Muscle of leg (tissue), 11 donors: ENCODE results near the gene TP53INP2. TPM values are rescaled to one million over a fixed set of nuclear protein-coding genes. Genes with fewer than 3 reads are reported as not detected.
"Not testable (repeated sequence)": the region's sequence is repeated elsewhere in the genome, so short reads cannot be mapped to it uniquely, and the experiment has no call there.

Source experiments
- DNase-seq: peaks from one replicate; pipeline ENCODE4 v3.0.0; 2013
- H3K27ac ChIP-seq: one replicate; pipeline ENCODE4 v1.5.1; 2013; ENCODE audit warnings: mild to moderate bottlenecking, low read length, control low read depth
- H3K27me3 ChIP-seq: one replicate; pipeline ENCODE4 v1.6.1; 2013; ENCODE audit warnings: low read length; ENCODE audit not compliant: control insufficient read depth, insufficient read depth
- H3K36me3 ChIP-seq: one replicate; pipeline ENCODE4 v1.6.1; 2013; ENCODE audit warnings: low read length; ENCODE audit not compliant: control insufficient read depth, insufficient read depth
- H3K4me1 ChIP-seq: one replicate; pipeline ENCODE4 v1.6.1; 2013; ENCODE audit warnings: low read length; ENCODE audit not compliant: control insufficient read depth, insufficient read depth
- H3K4me3 ChIP-seq: one replicate; pipeline ENCODE4 v1.5.1; 2013; ENCODE audit warnings: low read length, control low read depth
- H3K9me3 ChIP-seq: replicated peaks from 2 replicates; pipeline ENCODE4 v1.6.1; 2013; ENCODE audit warnings: low read depth, low read length; ENCODE audit not compliant: control insufficient read depth
- WGBS: methylation state at CpG from one replicate; pipeline ENCODE4 v1.1.5; 2013; ENCODE audit warnings: missing lambda C conversion rate; ENCODE audit not compliant: insufficient coverage; 5-methylcytosine and 5-hydroxymethylcytosine counted together
- polyA plus RNA-seq, 8 donors: library from polyadenylated mRNA; unstranded; fragments of 120-200 nt; gene quantifications; one replicate each; pipeline versions ENCODE4 v1.2.1 to v1.2.3, GENCODE V29; 2013; ENCODE audit warnings: inconsistent platforms in 1 of 8, low replicate concordance in 1 of 8; ENCODE audit not compliant: insufficient read length in 8 of 8, insufficient read depth in 1 of 8
- total RNA-seq: library from RNA; stranded (reverse); fragments of 120-200 nt; gene quantifications from one replicate; pipeline ENCODE4 v1.2.4, GENCODE V29; 2013

The TP53INP2 gene
- total and polyA plus RNA-seq, 9 donors: 2.4 to 12.4 (median 9.8) TPM

DNA sequence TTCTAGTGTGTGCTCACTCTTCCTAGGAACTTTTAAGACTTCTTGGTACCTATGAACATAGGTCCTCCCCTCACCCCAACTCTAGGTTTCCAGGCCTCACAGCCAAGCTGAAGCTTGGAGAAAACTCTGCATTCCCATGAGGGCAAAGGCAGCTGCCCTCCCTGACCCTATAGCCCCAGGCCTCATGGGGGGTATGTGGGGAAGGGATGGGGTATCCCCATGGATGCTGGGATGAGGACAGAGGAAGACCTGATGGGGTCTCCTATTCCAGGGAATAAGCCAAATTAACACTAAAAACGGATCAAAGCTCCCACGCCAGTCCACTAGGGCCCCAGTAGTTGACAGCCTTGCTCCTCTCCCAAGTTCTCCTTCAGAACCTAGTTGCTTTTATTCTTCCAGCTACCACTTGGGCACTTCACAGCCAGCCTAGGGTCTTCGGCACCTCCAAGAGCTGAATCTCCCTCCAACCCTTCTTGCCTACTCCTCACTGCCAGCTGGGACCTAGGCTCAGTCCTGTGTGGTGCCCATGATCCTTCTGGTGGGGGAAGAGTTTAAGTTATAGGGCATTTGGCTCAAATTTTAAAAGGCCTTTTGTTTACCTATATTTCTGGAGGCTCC is 7.8 kb downstream of the TP53INP2 start:
- Histone ChIP-seq H3K4me1 (peaks cover 14% of the 10 kb centered on the region), H3K27ac (no peak overlapping the region)
- no peak for DNase-seq

DNA sequence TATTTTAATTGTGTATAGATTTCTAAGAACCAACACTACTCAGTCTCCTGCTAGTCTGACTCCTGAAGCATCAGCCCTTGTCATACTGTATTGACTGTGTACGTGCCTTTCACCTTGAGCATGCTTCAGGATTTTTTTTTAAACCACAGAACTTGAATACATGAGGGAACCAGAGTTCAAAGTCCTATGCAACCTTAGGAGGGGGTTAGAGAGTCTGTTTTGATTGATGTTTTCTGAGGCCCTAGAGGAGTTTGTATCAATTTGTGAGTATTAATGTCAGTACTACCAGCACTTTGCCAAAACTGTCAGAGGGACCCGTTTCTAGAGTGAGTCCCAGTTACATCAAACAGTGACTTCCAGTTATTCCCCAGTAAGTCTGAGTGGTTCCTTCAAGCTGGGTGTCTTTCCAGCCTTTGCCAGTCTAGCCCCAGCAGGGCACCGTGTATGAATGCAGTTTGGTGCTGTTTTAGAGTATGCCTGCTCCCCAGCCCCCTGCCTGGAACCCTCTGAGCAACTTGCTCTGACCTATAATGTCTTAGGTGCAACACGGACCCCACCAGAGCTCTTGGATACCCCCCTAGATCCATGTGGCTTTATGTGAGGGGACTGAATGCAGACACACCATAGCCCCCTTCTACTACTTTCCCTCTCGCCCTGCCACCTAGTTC is 8.5 kb downstream of the TP53INP2 start:
- H3K27ac ChIP-seq: no peak overlapping the region
- no peak for DNase-seq
- WGBS: no CpG with 5 or more reads among the region's 5 CpGs
- no peak overlapping the region for H3K4me3 ChIP-seq
- H3K27me3 ChIP-seq: no peaks in the 10 kb centered on the region
- H3K9me3 ChIP-seq: no peaks in the 10 kb centered on the region
- H3K4me1 ChIP-seq: peaks cover 14% of the 10 kb centered on the region
- H3K36me3 ChIP-seq: peaks cover 26% of the 10 kb centered on the region

More for the DNA sequence above, 7.8 kb downstream of the TP53INP2 start:
- Histone ChIP-seq H3K9me3 (no peaks in the 10 kb centered on the region), H3K27me3 (no peaks in the 10 kb centered on the region), H3K36me3 (peaks cover 26% of the 10 kb centered on the region), H3K4me3 (no peak overlapping the region)
- 100% methylated on average over 3 of the region's 3 CpGs for WGBS

- Histone ChIP-seq H3K4me3 (no peak overlapping the region), H3K36me3 (peaks cover 26% of the 10 kb centered on the region), H3K27me3 (no peaks in the 10 kb centered on the region), H3K9me3 (no peaks in the 10 kb centered on the region), H3K4me1 (peaks cover 14% of the 10 kb centered on the region), H3K27ac (no peak overlapping the region)
- no CpG with 5 or more reads among the region's 1 CpG for WGBS
- DNase-seq: peak; percentile 59
These were observed 9.2 kb downstream of the TP53INP2 start for GRCh38 chr20:34713194-34713943.

- not testable (repeated sequence) for DNase-seq, H3K4me3 ChIP-seq, H3K9me3 ChIP-seq, H3K4me1 ChIP-seq, H3K27me3 ChIP-seq, H3K27ac ChIP-seq
- H3K36me3 ChIP-seq: peaks cover 26% of the 10 kb centered on the region
- 97% methylated on average over 9 of the region's 10 CpGs for WGBS
These were observed 9.9 kb downstream of the TP53INP2 start for GRCh38 chr20:34713944-34714515.

DNA sequence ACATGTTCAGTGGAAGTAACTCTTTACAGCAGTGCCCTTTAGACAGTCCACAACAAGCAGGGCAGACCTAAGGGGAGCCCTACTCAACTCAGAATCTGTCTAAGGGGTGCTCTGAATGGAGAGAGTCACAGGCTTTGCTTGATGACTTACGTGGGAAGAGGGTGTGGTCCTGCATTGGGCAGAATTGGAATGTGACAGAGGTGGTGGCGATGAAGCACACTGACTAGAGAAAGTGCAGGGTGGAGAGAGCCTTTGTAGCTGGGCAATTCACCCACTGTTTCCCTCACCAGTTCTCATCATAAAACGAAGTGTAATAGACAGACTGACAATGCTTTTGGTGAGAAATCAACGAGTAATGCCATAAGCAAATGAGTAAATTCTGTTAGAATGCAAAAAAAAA is 11.2 kb downstream of the TP53INP2 start:
- whole genome bisulfite sequencing: 100% methylated on average over 1 of the region's 4 CpGs
- H3K36me3 ChIP-seq: peaks cover 29% of the 10 kb centered on the region
- H3K27me3 ChIP-seq: no peaks in the 10 kb centered on the region
- peaks cover 6% of the 10 kb centered on the region for H3K4me1 ChIP-seq
- H3K9me3 ChIP-seq: no peaks in the 10 kb centered on the region
- DNase-seq: no peak
- H3K27ac ChIP-seq: no peak overlapping the region
- no peak overlapping the region for H3K4me3 ChIP-seq

GRCh38 chr20:34716921-34717229 is 12.7 kb downstream of the TP53INP2 start:
- DNase-seq: no peak
- H3K9me3 ChIP-seq: no peaks in the 10 kb centered on the region
- no peak overlapping the region for H3K4me3 ChIP-seq
- no CpG with 5 or more reads among the region's 2 CpGs for WGBS
- H3K36me3 ChIP-seq: peaks cover 38% of the 10 kb centered on the region
- no peaks in the 10 kb centered on the region for H3K27me3 ChIP-seq
- no peak overlapping the region for H3K27ac ChIP-seq
- peaks cover 3% of the 10 kb centered on the region for H3K4me1 ChIP-seq

GRCh38 chr20:34717230-34718095 is 13.3 kb downstream of the TP53INP2 start:
- Histone ChIP-seq H3K9me3 (no peaks in the 10 kb centered on the region), H3K36me3 (peaks cover 37% of the 10 kb centered on the region), H3K27me3 (no peaks in the 10 kb centered on the region), H3K4me3 (no peak overlapping the region), H3K27ac (no peak overlapping the region), H3K4me1 (peaks cover 3% of the 10 kb centered on the region)
- no peak for DNase-seq
- WGBS: 96% methylated on average over 3 of the region's 9 CpGs

GRCh38 chr20:34719242-34720017 is 15.3 kb downstream of the TP53INP2 start:
- peaks cover 40% of the 10 kb centered on the region for H3K36me3 ChIP-seq
- not testable (repeated sequence) for H3K27me3 ChIP-seq, H3K9me3 ChIP-seq, H3K4me3 ChIP-seq, DNase-seq, H3K4me1 ChIP-seq, H3K27ac ChIP-seq
- 91% methylated on average over 7 of the region's 13 CpGs for WGBS

DNA sequence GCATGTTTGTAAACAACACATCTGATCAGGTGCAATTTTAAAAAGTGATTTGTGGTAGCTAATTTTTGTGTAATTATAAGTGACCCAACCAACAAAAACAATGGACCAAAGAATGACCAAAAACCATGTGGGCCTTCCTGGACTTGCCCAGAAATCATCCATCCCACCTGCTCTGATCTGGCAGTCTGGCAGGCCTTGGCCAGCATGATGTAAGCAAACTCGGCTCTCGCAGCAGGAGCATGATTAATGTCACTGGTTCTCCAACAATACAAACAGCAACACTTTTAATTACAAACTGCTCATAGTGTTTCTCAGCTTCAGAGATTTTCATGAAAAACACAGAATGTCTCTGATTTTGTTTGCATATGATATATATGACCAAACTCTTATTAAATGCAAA is 16.1 kb downstream of the TP53INP2 start:
- H3K27me3 ChIP-seq: no peaks in the 10 kb centered on the region
- no peak overlapping the region for H3K4me3 ChIP-seq
- peaks cover 40% of the 10 kb centered on the region for H3K36me3 ChIP-seq
- DNase-seq: no peak
- WGBS: 75% methylated on average over 2 of the region's 2 CpGs
- no peaks in the 10 kb centered on the region for H3K9me3 ChIP-seq
- H3K27ac ChIP-seq: no peak overlapping the region
- H3K4me1 ChIP-seq: no peaks in the 10 kb centered on the region
